NCI-H187 treated with DMSO at 0.1 percent for 48 hours (cell line): Measurements from ENCODE around the gene ATG16L1.
"Not testable (repeated sequence)": the region's sequence is repeated elsewhere in the genome, so short reads cannot be mapped to it uniquely, and the experiment has no call there.

ENCODE experiments used
- DNase-seq: peaks from one replicate; lab custom pipeline; 2025; lab: John Stamatoyannopoulos, UW

Gene ATG16L1

DNA sequence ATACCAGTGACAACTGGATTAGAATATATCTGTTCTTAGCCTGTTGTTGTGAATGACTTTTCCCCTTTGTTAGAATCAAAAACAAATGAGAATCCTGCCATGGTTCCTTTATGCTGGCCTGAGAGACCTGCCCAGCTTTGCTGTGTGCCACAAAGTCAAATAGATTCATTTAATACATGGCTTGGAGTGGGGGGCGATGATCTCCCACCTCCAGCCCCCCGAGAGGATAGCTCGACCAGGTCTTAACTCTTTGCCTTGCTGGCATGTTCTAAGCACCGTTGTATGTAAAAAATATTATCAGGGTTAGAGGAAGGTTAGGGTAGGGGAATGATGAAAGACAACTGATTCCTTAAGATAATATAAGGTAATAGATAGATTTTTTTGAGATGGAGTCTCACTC, 80.7 kb downstream of the ATG16L1 start:
- DNase-seq, result no peak

DNA sequence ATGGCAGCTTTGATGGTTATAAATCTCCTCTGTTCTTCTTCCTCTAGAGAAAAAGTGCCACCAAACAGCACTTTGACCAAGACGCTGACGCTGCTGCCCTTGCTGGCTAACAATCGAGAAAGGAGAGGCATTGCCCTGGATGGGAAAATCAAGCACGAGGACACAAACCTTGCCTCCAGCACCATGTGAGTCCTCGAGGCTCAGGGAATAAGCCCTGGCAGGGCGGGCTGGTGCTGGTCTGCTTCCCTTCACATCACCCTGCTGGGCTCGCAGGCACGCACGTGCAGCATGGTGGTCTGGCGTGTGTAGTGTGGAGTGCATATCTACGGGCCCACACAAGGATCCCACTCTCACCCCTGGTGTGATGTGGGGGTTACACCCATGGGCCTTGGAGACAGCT, 83.4 kb downstream of the ATG16L1 start:
- DNase-seq, result no peak

DNA sequence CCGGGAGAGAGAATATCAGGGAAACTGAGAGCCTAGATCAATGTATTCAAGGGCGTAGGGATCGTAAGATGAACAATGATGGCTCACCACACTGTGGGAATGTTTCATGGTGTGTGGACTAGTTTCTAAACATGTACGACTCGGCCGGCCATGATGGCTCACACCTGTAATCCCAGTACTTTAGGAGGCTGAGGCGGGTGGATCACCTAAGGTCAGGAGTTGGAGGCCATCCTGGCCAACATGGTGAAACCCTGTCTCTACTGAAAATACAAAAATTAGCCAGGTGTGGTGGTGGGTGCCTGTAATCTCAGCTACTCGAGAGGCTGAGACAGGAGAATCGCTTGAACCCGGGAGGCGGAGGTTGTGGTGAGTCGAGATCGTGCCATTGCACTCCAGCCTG, 84.6 kb downstream of the ATG16L1 start:
- DNase-seq, result not testable (repeated sequence)

DNA sequence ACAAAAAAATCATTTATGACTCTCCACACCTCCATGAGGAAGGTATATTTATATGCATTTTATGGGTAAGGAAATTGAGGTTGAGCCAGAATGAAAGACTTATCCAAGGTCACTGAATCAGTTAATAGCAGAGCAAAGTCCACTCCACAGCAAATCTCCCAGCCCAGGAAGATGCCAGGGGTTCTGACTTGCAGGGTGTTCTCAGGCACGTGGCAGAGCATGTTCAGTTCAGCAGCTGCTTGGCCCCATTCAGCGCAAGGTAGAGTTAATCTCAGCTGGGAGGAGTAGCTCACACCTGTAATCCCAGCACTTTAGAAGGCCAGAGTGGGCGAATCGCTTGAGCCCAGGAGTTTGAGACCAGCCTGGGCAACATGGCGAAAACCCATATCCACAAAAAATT, 85.1 kb downstream of the ATG16L1 start:
- no peak for DNase-seq

DNA sequence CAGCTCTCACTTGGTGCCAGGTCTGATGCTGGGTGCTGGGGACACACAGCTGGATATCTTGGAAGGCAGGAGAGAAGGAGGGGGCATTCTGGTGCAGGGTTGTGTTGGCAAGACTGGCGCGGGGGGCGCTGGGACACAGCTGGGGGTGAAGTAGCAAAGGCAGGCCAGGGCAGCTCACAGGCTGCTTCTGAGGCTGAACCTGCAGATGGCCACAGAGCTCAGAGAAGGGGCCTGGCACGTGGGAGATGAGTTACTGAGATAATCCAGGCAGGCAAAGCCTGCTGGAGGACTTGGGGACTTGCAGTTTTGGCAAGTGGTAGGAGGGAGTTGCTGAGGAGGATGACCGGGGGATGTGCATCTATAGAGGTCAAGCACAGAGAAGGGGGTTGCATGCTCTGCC, 86.6 kb downstream of the ATG16L1 start:
- no peak for DNase-seq

DNA sequence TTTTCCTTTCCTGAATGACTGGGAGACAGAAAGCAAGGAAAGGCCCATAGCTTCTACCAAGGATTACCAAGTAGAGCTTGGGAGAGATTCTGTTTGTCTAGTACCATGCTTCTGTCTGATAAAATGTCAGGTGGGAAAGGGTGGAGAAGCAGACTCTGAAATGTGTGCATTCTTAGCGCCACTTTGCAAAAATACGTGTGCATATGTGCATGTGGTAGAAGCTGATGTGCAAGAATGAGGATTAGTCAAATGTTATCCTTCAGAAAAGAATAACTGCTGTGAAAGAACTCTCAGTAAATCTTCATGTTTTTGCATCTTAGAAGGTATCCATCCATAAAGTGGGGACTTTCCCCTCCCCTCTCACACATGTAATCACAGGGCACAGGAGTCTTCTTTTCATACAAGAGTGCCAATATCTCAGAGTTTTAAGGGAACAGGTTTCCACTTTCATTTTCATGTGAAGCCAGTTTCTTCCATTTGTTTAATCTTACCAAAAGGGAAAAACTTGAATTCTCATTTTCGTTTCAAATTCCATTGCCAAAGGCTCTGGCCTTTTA, 87.4 kb downstream of the ATG16L1 start:
- DNase-seq, result no peak

DNA sequence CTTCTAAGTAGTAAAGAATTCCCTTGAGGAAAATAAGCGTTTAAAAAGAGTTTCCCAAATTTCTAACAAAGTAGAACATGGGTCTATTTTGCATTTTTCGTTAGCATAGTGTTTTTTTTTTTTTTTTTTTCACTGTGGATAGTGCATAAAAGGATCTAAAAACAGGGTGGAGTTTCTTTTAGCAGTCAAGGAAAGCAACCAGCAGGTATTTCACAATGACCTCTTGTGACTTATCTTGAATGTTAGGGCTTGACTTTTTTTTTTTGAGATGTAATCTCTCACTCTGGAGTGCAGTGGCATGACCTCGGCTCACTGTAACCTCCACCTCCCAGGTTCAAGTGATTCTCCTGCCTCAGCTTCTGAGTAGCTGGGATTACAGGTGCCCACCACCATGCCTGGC, 88.0 kb downstream of the ATG16L1 start:
- no peak for DNase-seq

DNA sequence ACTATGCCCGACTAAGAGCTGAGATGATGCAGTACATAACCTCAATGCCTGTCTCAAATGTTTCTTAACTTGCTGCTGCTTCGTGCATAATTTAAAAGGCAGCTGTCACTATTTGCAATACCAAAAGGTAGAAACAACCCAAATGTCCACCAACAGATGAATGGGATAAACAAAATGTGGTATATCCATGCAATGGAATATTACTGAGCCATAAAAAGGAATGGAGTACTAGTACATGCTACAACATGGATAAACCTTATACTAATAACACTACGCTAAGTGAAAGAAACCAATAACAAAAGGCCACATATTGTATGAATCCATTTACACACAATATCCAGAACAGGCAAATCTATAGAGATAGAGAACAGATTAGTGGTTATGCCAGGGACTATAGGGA, 89.8 kb downstream of the ATG16L1 start:
- no peak for DNase-seq

DNA sequence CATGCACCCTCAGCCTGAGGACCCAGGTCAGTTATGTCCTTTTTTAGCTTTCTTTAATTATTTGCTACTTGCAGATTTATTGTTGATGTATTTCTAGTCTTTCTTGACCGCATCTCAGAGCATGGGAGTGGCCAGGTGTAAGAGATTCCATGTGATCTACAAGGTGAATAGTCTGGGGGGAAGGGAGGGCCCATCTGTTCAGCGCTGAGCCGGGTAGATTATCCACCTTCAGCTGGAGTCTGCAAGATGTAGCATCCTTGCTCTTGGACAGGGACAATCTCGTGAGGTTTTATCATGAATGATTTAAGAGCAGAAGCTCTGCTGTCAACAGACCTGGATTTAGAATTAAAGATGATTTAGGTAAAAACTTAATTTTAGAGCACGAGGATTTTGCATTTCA, 90.8 kb downstream of the ATG16L1 start:
- no peak for DNase-seq

DNA sequence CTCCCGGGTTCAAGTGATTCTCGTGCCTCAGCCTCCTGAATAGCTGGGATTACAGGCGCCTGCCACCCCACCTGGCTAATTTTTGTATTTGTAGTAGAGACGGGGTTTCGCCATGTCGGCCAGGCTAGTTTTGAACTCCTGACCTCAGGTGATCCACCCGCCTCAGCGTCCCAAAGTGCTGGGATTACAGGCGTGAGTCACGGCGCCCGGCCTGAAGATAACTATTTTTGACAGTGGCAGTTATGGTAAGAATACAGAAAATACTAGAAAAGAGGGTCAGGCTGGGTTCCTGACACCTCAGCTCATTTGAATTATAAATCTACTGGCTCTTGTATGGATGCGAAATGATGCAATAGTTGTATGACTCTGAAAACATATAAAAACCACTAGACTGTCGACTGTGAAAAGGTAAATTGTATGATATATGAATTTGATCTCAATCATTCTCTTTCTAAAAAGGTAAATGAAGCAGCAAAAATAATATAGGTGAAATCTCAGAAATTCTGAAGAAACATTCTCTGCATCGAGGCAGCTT, 91.8 kb downstream of the ATG16L1 start:
- no peak for DNase-seq
